Muscle layer of colon (tissue), 2 donors: ENCODE measurements around the gene SCAMP5.

Experiments used
- H3K27ac ChIP-seq: one replicate; pipeline ENCODE4 v1.7.0; 2013; ENCODE audit warnings: low read depth, mild to moderate bottlenecking, low read length, moderate library complexity
- H3K27me3 ChIP-seq, 2 donors: one replicate each; pipeline ENCODE4 v1.7.0; 2013; ENCODE audit warnings: low read length in 2 of 2, mild to moderate bottlenecking in 2 of 2; ENCODE audit not compliant: insufficient read depth in 2 of 2, control insufficient read depth in 1 of 2
- H3K36me3 ChIP-seq: one replicate; pipeline ENCODE4 v1.7.0; 2013; ENCODE audit warnings: mild to moderate bottlenecking, low read length; ENCODE audit not compliant: insufficient read depth
- H3K4me1 ChIP-seq: one replicate; pipeline ENCODE4 v1.7.0; 2013; ENCODE audit warnings: mild to moderate bottlenecking, low read length; ENCODE audit not compliant: insufficient read depth
- H3K4me3 ChIP-seq, 2 donors: one replicate each; pipeline ENCODE4 v1.7.0; 2013; ENCODE audit warnings: low read length in 2 of 2, low read depth in 1 of 2, mild to moderate bottlenecking in 1 of 2, moderate library complexity in 1 of 2
- H3K9ac ChIP-seq: one replicate; pipeline ENCODE4 v1.7.0; 2013; ENCODE audit warnings: low read length
- H3K9me3 ChIP-seq: one replicate; pipeline ENCODE4 v1.7.0; 2013; ENCODE audit warnings: mild to moderate bottlenecking, low read length
- donor health status: abdominal sarcoma.
- donor health status: Adenocarcinoma of cecum.

The SCAMP5 gene

DNA sequence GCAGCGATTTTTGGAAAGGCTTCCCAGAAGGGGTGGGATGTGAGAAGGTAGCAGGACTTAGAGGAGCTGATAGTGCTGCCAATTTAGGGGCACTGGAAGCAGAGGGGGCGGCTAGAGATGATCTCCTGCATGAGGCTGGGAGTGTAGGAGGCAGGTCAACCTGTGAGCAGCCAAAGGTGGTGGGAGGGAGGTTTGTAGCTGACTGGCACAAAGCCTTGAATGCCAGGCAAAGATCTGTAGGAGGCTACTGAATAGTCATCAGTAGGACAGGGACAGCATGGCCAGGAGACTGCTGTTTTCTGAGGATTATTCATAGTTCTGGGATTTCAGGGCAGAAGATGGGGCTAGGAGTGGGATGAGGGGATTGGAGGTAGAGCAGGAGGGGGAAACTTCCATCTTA lies 2.2 kb downstream of the SCAMP5 start:
- no peak overlapping the region for H3K27ac ChIP-seq
- H3K4me1 ChIP-seq = peaks cover 6% of the 10 kb centered on the region
- no peaks in the 10 kb centered on the region for H3K36me3 ChIP-seq
- H3K9me3 ChIP-seq = no peaks in the 10 kb centered on the region
- peaks cover 12 to 30% of the 10 kb centered on the region in 2 donors for H3K27me3 ChIP-seq
- no peak overlapping the region for H3K4me3 ChIP-seq
- no peak overlapping the region for H3K9ac ChIP-seq

DNA sequence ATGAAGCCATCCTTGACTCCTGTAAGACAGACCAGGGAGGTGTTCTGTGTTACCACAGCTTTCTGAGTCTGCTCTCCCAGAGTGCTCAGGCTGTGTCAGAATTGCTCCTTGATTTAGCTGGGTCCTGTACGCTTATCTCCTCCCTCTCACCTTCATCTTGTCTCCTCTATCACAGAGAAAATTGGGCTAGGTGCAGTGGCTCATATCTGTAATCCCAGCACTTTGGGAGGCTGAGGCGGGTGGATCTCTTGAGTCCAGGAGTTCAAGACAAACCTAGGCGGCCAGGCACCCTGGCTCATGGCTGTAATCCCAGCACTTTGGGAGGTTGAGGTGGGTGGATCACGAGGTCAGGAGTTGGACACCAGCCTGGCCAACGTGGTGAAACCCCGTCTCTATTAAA lies 5.9 kb downstream of the SCAMP5 start:
- Histone ChIP-seq H3K9me3 (no peaks in the 10 kb centered on the region), H3K4me1 (no peaks in the 10 kb centered on the region), H3K27ac (no peak overlapping the region), H3K36me3 (no peaks in the 10 kb centered on the region), H3K9ac (no peak overlapping the region), H3K27me3 (peaks cover 9 to 22% of the 10 kb centered on the region in 2 donors), H3K4me3 (no peak overlapping the region)

DNA sequence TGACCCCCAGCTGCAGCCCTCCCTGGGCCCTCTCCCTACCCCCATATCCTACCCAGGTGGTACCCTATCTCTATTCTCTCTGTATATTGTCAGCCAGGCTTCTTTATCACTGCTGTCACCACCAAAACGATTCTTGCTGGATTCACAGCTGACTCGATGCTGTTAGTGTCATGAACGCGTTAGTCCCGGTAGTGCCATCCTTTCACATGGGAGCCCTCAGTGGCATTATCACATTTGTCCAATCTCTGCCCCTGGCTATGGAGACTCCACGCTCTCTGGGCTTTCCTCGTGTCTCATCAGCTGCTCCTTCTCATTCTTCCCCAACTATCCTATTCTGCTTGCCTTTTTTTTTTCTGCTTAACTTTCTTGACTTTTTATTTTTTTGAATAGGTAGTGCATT lies 7.0 kb downstream of the SCAMP5 start:
- H3K36me3 ChIP-seq = no peaks in the 10 kb centered on the region
- H3K4me3 ChIP-seq = no peak overlapping the region
- H3K9ac ChIP-seq = no peak overlapping the region
- no peak overlapping the region for H3K27ac ChIP-seq
- no peaks in the 10 kb centered on the region for H3K9me3 ChIP-seq
- peaks cover 4 to 11% of the 10 kb centered on the region in 2 donors for H3K27me3 ChIP-seq
- H3K4me1 ChIP-seq = no peaks in the 10 kb centered on the region

DNA sequence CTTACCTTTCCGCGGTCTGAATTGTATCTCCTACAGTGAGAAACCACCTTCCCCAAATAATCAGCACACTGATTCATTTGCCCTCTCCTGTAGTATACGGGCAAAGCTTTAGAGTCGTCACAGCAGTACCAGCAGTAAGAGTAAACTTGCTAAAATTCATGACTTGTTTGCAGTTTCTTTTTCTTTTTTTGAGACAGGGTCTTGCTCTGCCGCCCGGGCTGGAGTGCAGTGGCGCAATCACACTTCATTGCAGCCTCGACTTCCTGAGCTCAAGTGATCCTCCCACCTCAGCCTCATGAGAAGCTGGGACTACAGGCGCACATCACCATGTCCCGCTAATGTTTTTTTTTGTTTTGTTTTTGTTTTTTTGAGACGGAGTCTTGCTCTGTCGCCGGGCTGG lies 11.9 kb downstream of the SCAMP5 start:
- Histone ChIP-seq H3K4me3 (no peak overlapping the region), H3K36me3 (no peaks in the 10 kb centered on the region), H3K9ac (no peak overlapping the region), H3K27me3 (no peaks in the 10 kb centered on the region), H3K27ac (no peak overlapping the region), H3K9me3 (no peaks in the 10 kb centered on the region), H3K4me1 (no peaks in the 10 kb centered on the region)

DNA sequence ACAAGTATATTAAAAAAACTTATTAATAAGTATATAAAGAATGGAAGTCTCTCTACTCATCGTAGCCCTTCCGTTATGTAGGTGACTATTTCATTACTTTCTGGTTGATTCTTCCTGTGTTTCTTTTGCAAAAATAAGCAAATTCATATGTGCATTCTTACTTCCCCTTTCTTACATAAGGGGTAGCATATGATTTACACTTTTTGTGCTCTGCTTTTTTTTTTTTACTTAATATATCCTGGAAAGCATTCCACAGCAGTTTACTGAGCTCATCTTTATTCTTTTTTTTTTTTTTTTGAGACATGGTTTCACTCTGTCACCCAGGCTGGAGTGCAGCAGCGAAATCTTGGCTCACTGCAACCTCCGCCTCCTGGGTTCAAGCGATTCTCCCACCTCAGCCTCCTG lies 12.9 kb downstream of the SCAMP5 start:
- Histone ChIP-seq H3K27ac (no peak overlapping the region), H3K27me3 (no peaks in the 10 kb centered on the region), H3K9ac (no peak overlapping the region), H3K9me3 (no peaks in the 10 kb centered on the region), H3K4me1 (no peaks in the 10 kb centered on the region), H3K4me3 (no peak overlapping the region), H3K36me3 (no peaks in the 10 kb centered on the region)

DNA sequence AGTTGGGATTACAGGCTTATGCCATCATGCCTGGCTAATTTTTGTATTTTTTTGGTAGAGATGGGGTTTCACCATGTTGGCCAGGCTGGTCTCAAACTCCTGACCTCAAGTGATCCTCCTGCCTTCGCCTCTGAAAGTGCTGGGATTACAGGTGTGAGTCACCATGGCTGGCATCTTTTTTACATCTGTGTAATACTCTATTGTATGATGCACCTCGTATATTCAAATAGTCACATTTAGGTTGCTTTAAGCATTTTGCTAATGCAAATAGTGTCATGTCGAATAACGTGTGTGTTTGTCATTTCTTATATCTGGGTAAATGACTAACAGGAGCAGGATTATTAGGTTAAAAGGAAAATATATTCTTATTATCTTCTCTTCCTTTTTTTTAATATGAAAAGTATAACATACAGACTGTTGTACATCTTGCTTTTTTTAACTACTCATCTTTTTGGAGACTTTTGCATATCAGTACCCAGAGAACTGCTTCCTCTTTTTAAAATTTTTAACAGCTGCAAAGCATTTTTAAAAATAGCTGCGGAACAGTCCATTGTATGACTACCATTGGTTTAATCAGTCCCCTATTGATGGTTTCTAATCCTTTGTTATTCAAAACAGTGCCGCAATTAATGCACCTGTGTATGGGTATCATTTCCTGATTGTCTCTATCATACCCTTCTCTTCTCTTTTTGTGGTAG lies 13.4 kb downstream of the SCAMP5 start:
- no peaks in the 10 kb centered on the region for H3K4me1 ChIP-seq
- H3K9me3 ChIP-seq = no peaks in the 10 kb centered on the region
- no peaks in the 10 kb centered on the region for H3K36me3 ChIP-seq

DNA sequence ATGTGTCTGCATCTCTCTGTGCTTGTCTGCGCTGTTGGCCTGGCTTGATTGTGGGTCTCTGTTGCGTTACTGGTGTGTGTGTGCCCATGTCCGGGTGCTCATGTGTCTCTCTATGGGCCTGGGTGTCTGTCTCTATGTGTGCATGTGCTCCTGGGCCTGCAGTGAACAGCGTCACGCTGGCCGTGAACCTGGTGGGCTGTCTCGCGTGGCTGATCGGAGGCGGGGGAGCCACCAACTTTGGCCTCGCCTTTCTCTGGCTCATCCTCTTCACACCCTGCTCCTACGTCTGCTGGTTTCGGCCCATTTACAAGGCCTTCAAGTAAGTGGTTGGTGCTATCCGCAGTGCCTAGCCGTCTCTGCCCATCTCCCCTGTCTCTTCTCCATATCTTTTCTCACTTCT lies 21.1 kb downstream of the SCAMP5 start:
- Histone ChIP-seq H3K27me3 (no peaks in the 10 kb centered on the region), H3K36me3 (no peaks in the 10 kb centered on the region), H3K27ac (no peak overlapping the region), H3K9me3 (no peaks in the 10 kb centered on the region), H3K4me3 (no peak overlapping the region), H3K9ac (no peak overlapping the region), H3K4me1 (no peaks in the 10 kb centered on the region)

More for the DNA sequence above, 13.4 kb downstream of the SCAMP5 start:
- Histone ChIP-seq H3K27me3 (no peaks in the 10 kb centered on the region), H3K9ac (no peak overlapping the region), H3K4me3 (no peak overlapping the region), H3K27ac (no peak overlapping the region)

DNA sequence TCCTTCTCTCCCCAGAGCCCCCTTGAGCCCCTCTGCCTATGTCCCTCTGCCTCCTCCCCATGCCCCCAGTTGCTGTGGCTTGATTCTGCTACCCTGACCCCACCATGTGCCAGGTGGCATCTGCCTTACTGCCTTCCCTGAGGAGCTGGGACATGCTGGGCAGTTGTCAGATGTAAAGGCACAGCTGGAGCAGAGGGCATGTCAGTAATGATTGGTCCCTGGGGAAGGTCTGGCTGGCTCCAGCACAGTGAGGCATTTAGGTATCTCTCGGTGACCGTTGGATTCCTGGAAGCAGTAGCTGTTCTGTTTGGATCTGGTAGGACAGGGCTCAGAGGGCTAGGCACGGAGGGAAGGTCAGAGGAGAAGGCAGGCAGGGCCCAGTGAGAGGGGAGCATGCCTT lies 24.6 kb downstream of the SCAMP5 start:
- H3K9me3 ChIP-seq = no peaks in the 10 kb centered on the region
- no peaks in the 10 kb centered on the region for H3K27me3 ChIP-seq
- no peaks in the 10 kb centered on the region for H3K36me3 ChIP-seq
- no peak overlapping the region for H3K9ac ChIP-seq
- H3K4me1 ChIP-seq = peaks cover 11% of the 10 kb centered on the region
- H3K4me3 ChIP-seq = no peak overlapping the region
- no peak overlapping the region for H3K27ac ChIP-seq

DNA sequence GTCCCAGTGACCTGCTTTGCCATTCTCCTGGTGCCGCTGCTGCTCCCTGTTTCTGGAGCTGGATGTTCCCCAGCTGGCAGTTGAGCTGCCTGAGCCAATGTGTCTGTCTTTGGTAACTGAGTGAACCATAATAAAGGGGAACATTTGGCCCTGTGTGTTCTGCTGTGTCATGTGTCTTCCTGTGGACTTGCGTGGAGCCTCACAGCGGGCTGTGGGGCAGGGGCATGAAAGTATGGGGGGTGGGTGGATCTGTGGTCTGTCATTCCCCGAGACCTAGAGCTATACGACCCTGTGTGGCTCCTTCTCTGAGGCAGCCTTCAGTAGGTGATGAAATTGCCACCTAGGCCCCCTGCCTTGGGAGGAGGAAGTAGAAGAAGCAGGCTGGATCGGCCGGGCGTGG lies 26.0 kb downstream of the SCAMP5 start:
- no peaks in the 10 kb centered on the region for H3K27me3 ChIP-seq
- no peaks in the 10 kb centered on the region for H3K9me3 ChIP-seq
- no peaks in the 10 kb centered on the region for H3K36me3 ChIP-seq
- no peak overlapping the region for H3K9ac ChIP-seq
- no peak overlapping the region for H3K27ac ChIP-seq
- H3K4me1 ChIP-seq = peaks cover 18% of the 10 kb centered on the region
- no peak overlapping the region for H3K4me3 ChIP-seq

DNA sequence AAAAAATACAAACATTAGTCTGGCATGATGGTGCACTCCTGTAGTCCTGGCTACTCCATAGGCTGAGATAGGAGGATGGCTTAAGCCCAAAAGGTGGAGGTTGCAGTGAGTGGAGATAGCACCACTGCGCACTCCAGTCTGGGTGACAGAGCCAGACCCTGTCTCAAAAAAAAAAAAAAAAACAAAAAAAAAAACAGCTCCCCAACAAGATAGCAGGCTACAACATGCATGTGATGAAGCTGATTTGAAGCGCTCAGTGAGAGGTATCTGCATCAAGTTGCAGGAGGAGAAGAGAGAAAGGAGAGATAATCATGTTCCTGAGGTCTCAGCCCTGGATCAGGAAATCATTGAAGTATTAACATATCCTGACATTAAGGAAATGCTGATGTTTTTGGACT lies 27.4 kb downstream of the SCAMP5 start:
- H3K4me1 ChIP-seq = peaks cover 18% of the 10 kb centered on the region
- no peak overlapping the region for H3K4me3 ChIP-seq
- H3K27ac ChIP-seq = no peak overlapping the region
- no peaks in the 10 kb centered on the region for H3K36me3 ChIP-seq
- H3K27me3 ChIP-seq = no peaks in the 10 kb centered on the region
- H3K9me3 ChIP-seq = no peaks in the 10 kb centered on the region
- no peak overlapping the region for H3K9ac ChIP-seq

DNA sequence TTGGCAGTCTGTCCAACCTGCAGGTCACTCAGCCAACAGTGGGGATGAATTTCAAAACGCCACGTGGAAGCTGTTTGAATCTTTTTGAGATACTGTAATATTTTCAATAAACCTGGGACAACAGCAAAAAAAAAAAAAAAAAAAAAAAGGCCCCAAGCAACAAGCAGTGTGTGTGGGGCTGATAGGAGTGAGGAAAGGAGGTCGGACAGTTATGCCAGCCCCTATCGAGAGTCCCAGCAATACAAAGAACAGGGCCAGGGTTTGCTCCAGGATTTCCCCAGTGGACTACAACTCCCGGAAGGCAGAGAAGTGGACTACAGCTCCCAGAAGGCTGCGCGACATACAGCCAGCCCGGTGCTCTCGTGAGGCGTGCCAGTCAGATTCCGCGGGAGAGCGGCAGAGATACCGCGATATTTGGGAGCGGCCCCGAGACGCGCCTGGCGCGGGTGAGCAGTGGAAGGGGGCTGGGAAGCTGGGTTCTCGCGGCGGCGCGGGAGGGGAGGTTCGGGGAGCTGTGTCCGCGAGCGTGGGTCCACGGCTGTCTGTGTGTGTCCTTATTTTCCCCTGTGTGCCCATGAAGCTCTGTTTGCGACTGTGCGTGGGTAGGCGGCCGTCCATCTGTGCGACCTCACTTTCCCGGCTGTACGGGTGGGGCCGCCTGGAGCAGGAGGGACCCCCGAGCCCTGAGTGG lies 28.0 kb downstream of the SCAMP5 start, which contains the start of gene PPCDC:
Gene PPCDC, plus strand, starts transcription at position 410 of the 691 bp plus-strand sequence. CDS start 4,729 bp downstream, outside the sequence.
- peak within 1 kb of the TSS; percentile 54 to 79 for H3K4me3 ChIP-seq
- H3K9ac ChIP-seq = peak within 1 kb of the TSS; percentile 55
- no peaks in the 10 kb centered on the region for H3K9me3 ChIP-seq
- no peaks in the 10 kb centered on the region for H3K36me3 ChIP-seq
- peak within 1 kb of the TSS; percentile 70 for H3K27ac ChIP-seq
- H3K4me1 ChIP-seq = peaks cover 18% of the 10 kb centered on the region
- H3K27me3 ChIP-seq = no peaks in the 10 kb centered on the region
